Measurements from ENCODE around the gene PTPN2.
"Not testable (repeated sequence)": the region's sequence is repeated elsewhere in the genome, so short reads cannot be mapped to it uniquely, and the experiment has no call there.

Gene PTPN2

GRCh38 chr18:12769644-12770440, 114.2 kb downstream of the PTPN2 start:
- no peak for DNase-seq

- DNase-seq, result no peak
Observed at GRCh38 chr18:12769136-12769535, 114.9 kb downstream of the PTPN2 start.

GRCh38 chr18:12768625-12769024, 115.4 kb downstream of the PTPN2 start:
- DNase-seq, result no peak

- no peak for DNase-seq
Observed at GRCh38 chr18:12767580-12768155, 116.4 kb downstream of the PTPN2 start.

- no peak for DNase-seq
Observed at GRCh38 chr18:12766986-12767433, 117.0 kb downstream of the PTPN2 start.

GRCh38 chr18:12765586-12765985, 118.5 kb downstream of the PTPN2 start:
- DNase-seq, result no peak

GRCh38 chr18:12765126-12765525, 118.9 kb downstream of the PTPN2 start:
- peak; percentile 89 for DNase-seq

- DNase-seq, result not testable (repeated sequence)
Observed at GRCh38 chr18:12758566-12758965, 125.5 kb downstream of the PTPN2 start.

GRCh38 chr18:12756619-12757239, 127.3 kb downstream of the PTPN2 start:
- DNase-seq, result not testable (repeated sequence)

GRCh38 chr18:12755606-12756005, 128.4 kb downstream of the PTPN2 start:
- DNase-seq, result not testable (repeated sequence)

- DNase-seq, result no peak
Observed at GRCh38 chr18:12754511-12754910, 129.5 kb downstream of the PTPN2 start.

GRCh38 chr18:12751891-12752290, 132.1 kb downstream of the PTPN2 start:
- no peak for DNase-seq

- no peak for DNase-seq
Observed at GRCh38 chr18:12751503-12751884, 132.5 kb downstream of the PTPN2 start.

- DNase-seq, result no peak
Observed at GRCh38 chr18:12750715-12751502, 133.1 kb downstream of the PTPN2 start.

GRCh38 chr18:12750076-12750714, 133.8 kb downstream of the PTPN2 start:
- no peak for DNase-seq

GRCh38 chr18:12749121-12749520, 134.9 kb downstream of the PTPN2 start:
- no peak for DNase-seq

GRCh38 chr18:12748671-12749070, 135.4 kb downstream of the PTPN2 start:
- no peak for DNase-seq

- no peak for DNase-seq
Observed at GRCh38 chr18:12747530-12748315, 136.3 kb downstream of the PTPN2 start.

- DNase-seq, result no peak
Observed at GRCh38 chr18:12745095-12745795, 138.8 kb downstream of the PTPN2 start.

- peak; percentile 34 for DNase-seq
Observed at GRCh38 chr18:12744103-12744502, 139.9 kb downstream of the PTPN2 start.

GRCh38 chr18:12742453-12742852, 141.6 kb downstream of the PTPN2 start:
- no peak for DNase-seq
